Panc1 (cell line): ENCODE data around the gene DNPH1. TPM values are rescaled to one million over a fixed set of nuclear protein-coding genes. Genes with fewer than 3 reads are reported as not detected.

ENCODE experiments used
- ATAC-seq: fragments of 200-7000 bp; cut with Tn5 transposase; 2 replicates; pipeline ENCODE4 v1.9.1; 2020; ENCODE audit warnings: mild to moderate bottlenecking, moderate library complexity
- BruUV-seq: library from RNA; stranded (reverse); fragments of 400-500 nt; replicated peaks from 2 replicates; lab custom pipeline; 2021; lab: Mats Ljungman, UMichigan
- CTCF ChIA-PET: fragments of 300-600 bp; sonication (Branson Sonifier 250); formaldehyde crosslinking; loops from one replicate; lab custom pipeline; 2022; ENCODE audit warnings: antibody characterized with exemption; lab: Charles Lee
- POLR2A ChIA-PET: fragments of 300-600 bp; sonication (Branson Sonifier 250); formaldehyde crosslinking; loops from one replicate; lab custom pipeline; 2022; ENCODE audit warnings: antibody characterized with exemption; lab: Charles Lee
- DNase-seq: peaks from one replicate; pipeline ENCODE4 v3.0.0-alpha.2; 2010; ENCODE audit warnings: low read depth, low spot score
- H3K27ac ChIP-seq: 2 replicates; pipeline ENCODE4 v1.5.1; 2011; ENCODE audit warnings: mild to moderate bottlenecking, low read length, inconsistent platforms
- H3K27me3 ChIP-seq: fragments of 200-500 bp; sonication (Bioruptor generic); 2 replicates; pipeline ENCODE4 v1.6.0; 2014; ENCODE audit warnings: low read length, inconsistent platforms; ENCODE audit not compliant: control insufficient read depth, insufficient read depth
- H3K36me3 ChIP-seq: fragments of 200-500 bp; sonication (Bioruptor generic); 2 replicates; pipeline ENCODE4 v1.5.1; 2014; ENCODE audit warnings: inconsistent platforms, mild to moderate bottlenecking, low read length, moderate library complexity; ENCODE audit not compliant: control insufficient read depth, insufficient read depth
- H3K4me1 ChIP-seq: 2 replicates; pipeline ENCODE4 v1.5.1; 2011; ENCODE audit warnings: inconsistent platforms, mild to moderate bottlenecking, low read length, moderate library complexity; ENCODE audit not compliant: control insufficient read depth, insufficient read depth
- H3K4me3 ChIP-seq, 2 experiments: 2 replicates each; pipeline ENCODE4 v1.5.1; 2011 to 2012; ENCODE audit warnings: low read depth in 2 of 2, low read length in 2 of 2, mild to moderate bottlenecking in 2 of 2, inconsistent platforms in 1 of 2, moderate library complexity in 1 of 2
- H3K9me3 ChIP-seq: fragments of 200-500 bp; sonication (Bioruptor generic); 2 replicates; pipeline ENCODE4 v1.5.1; 2014; ENCODE audit warnings: low read depth, mild to moderate bottlenecking, inconsistent platforms, low read length, moderate library complexity; ENCODE audit not compliant: control insufficient read depth, insufficient read depth
- CTCF ChIP-seq: fragments of 450-650 bp; IDR thresholded peaks from 2 replicates; pipeline ENCODE4 v1.5.1; 2017; ENCODE audit warnings: mild to moderate bottlenecking
- POLR2AphosphoS5 ChIP-seq: IDR thresholded peaks from 2 replicates; pipeline ENCODE4 v1.6.1; 2012; ENCODE audit warnings: mild to moderate bottlenecking, low read depth, low read length, moderate library complexity
- REST ChIP-seq, 2 experiments: IDR thresholded peaks; 2 replicates each; pipeline ENCODE4 v1.6.1; 2011 to 2012; ENCODE audit warnings: low read depth in 2 of 2, control low read depth in 1 of 2, low read length in 1 of 2, mild to moderate bottlenecking in 1 of 2, moderate library complexity in 1 of 2; ENCODE audit not compliant: insufficient read depth in 1 of 2
- SIN3A ChIP-seq: IDR thresholded peaks from 2 replicates; pipeline ENCODE4 v1.6.1; 2012; ENCODE audit warnings: low read depth, mild to moderate bottlenecking, low read length, moderate library complexity, borderline replicate concordance; ENCODE audit not compliant: insufficient read depth
- TCF7L2 ChIP-seq: IDR thresholded peaks from 2 replicates; pipeline ENCODE4 v1.6.1; 2011; ENCODE audit warnings: mild to moderate bottlenecking, low read depth, low read length, inconsistent platforms
- in situ Hi-C: cut with HindIII; loops from 2 replicates; pipeline ENCODE4 v1.10.0; 2016; ENCODE audit warnings: low sequenced_read_pairs, low pct_unique_long_range_greater_than_20kb
- intact Hi-C: fragments of 100-400 bp; cut with micrococcal nuclease; formaldehyde crosslinking; loops from one replicate; pipeline ENCODE4 v1.10.0; 2022; ENCODE audit not compliant: unreplicated experiment
- total RNA-seq: library from RNA; stranded (reverse); gene quantifications from one replicate; pipeline ENCODE4 v1.2.1, GENCODE V29; 2021; ENCODE audit not compliant: unreplicated experiment

Gene DNPH1
- total RNA-seq, 1 experiment from 2014 or later, result 67.3 TPM

GRCh38 chr6:43185391-43185985, 43.8 kb downstream of the DNPH1 start:
- Histone ChIP-seq H3K4me1 (peaks cover 18% of the 10 kb centered on the region), H3K27ac (no peak overlapping the region), H3K9me3 (no peaks in the 10 kb centered on the region), H3K27me3 (no peaks in the 10 kb centered on the region), H3K36me3 (peaks cover 4% of the 10 kb centered on the region; the same call in 1 of the 2 replicates), H3K4me3 (no peak overlapping the region)
- ChIA-PET POLR2A (no interaction called here), CTCF (interaction anchor here (0.6 kb wide), 1 partner anchor 137 kb away, joined by 8 read pairs; no protein-coding TSS in a partner anchor)
- TF ChIP-seq CTCF (no peak), TCF7L2 (no peak), REST (IDR thresholded peaks at IDR 0.05; ENCODE audit: insufficient read depth in 1 of 2, low read depth in 2 of 2, low read length in 1 of 2) (no peak)
- intact Hi-C loops, result no loop called here
- ATAC-seq (no peak), DNase-seq (no peak)
- BruUV-seq, result no TSS peak
- in situ Hi-C loops, result no loop called here

- ChIA-PET POLR2A (no interaction called here), CTCF (interaction anchor here (0.6 kb wide), 1 partner anchor 138 kb away, joined by 8 read pairs; no protein-coding TSS in a partner anchor)
- no peak for TF ChIP-seq REST (IDR thresholded peaks at IDR 0.05; ENCODE audit: insufficient read depth in 1 of 2, low read depth in 2 of 2, low read length in 1 of 2)
- TF ChIP-seq POLR2AphosphoS5, result no peak
- no peak for TF ChIP-seq TCF7L2
- no peak for TF ChIP-seq CTCF
- no peak for TF ChIP-seq SIN3A
- peaks cover 2% of the 10 kb centered on the region for H3K36me3 ChIP-seq
- no TSS peak for BruUV-seq
- no peak for ATAC-seq
- H3K9me3 ChIP-seq, result no peaks in the 10 kb centered on the region
- DNase-seq, result no peak
- H3K4me1 ChIP-seq, result peaks cover 21% of the 10 kb centered on the region
- intact Hi-C loops (no loop called here), in situ Hi-C loops (no loop called here)
- no peak overlapping the region for H3K4me3 ChIP-seq
- no peaks in the 10 kb centered on the region for H3K27me3 ChIP-seq
- no peak overlapping the region for H3K27ac ChIP-seq
Observed at GRCh38 chr6:43184268-43184985, 44.9 kb downstream of the DNPH1 start.
